Mesendoderm (in vitro differentiated cells): Measurements from ENCODE around the gene CMTM3.
"Not testable (repeated sequence)": the region's sequence is repeated elsewhere in the genome, so short reads cannot be mapped to it uniquely, and the experiment has no call there.

Experiments
- DNase-seq: peaks from one replicate; pipeline ENCODE4 v3.0.0; 2013
- H2AK5ac ChIP-seq: 2 replicates; pipeline ENCODE4 v1.6.1; 2013; ENCODE audit warnings: low read length, inconsistent platforms
- H2BK120ac ChIP-seq: 2 replicates; pipeline ENCODE4 v1.6.1; 2013; ENCODE audit warnings: low read depth, mild to moderate bottlenecking, low read length, moderate library complexity, mixed read lengths
- H2BK15ac ChIP-seq: replicated peaks from 2 replicates; pipeline ENCODE4 v1.6.1; 2013; ENCODE audit warnings: low read depth, mild to moderate bottlenecking, moderate library complexity
- H2BK5ac ChIP-seq: 2 replicates; pipeline ENCODE4 v1.6.1; 2013; ENCODE audit warnings: low read length, inconsistent platforms
- H3K18ac ChIP-seq: 2 replicates; pipeline ENCODE4 v1.6.1; 2013; ENCODE audit warnings: mild to moderate bottlenecking, low read length, mixed read lengths
- H3K23ac ChIP-seq: one replicate; pipeline ENCODE4 v1.6.1; 2013; ENCODE audit warnings: low read length
- H3K27ac ChIP-seq: 2 replicates; pipeline ENCODE4 v1.5.1; 2013; ENCODE audit warnings: low read depth, mild to moderate bottlenecking, inconsistent platforms, low read length, moderate library complexity
- H3K27me3 ChIP-seq: 2 replicates; pipeline ENCODE4 v1.6.1; 2013; ENCODE audit warnings: low read length, control low read depth, mild to moderate bottlenecking, inconsistent platforms; ENCODE audit not compliant: insufficient read depth, poor library complexity
- H3K36me3 ChIP-seq: 2 replicates; pipeline ENCODE4 v1.6.1; 2013; ENCODE audit warnings: low read length, inconsistent platforms; ENCODE audit not compliant: control insufficient read depth, insufficient read depth
- H3K4ac ChIP-seq: one replicate; pipeline ENCODE4 v1.6.1; 2013; ENCODE audit warnings: low read depth, mild to moderate bottlenecking, low read length, moderate library complexity
- H3K4me1 ChIP-seq: 2 replicates; pipeline ENCODE4 v1.6.1; 2013; ENCODE audit warnings: low read depth, low read length, inconsistent platforms; ENCODE audit not compliant: control insufficient read depth
- H3K4me2 ChIP-seq: 2 replicates; pipeline ENCODE4 v1.6.1; 2013; ENCODE audit warnings: low read length
- H3K4me3 ChIP-seq: 2 replicates; pipeline ENCODE4 v1.5.1; 2013; ENCODE audit warnings: mild to moderate bottlenecking, low read length
- H3K56ac ChIP-seq: one replicate; pipeline ENCODE4 v1.6.1; 2013; ENCODE audit warnings: low read length
- H3K79me1 ChIP-seq: 2 replicates; pipeline ENCODE4 v1.6.1; 2013; ENCODE audit warnings: low read length, inconsistent platforms
- H3K79me2 ChIP-seq: 2 replicates; pipeline ENCODE4 v1.6.1; 2013; ENCODE audit warnings: mild to moderate bottlenecking, low read length; ENCODE audit not compliant: control insufficient read depth, insufficient read depth
- H3K9ac ChIP-seq: 2 replicates; pipeline ENCODE4 v1.6.1; 2013; ENCODE audit warnings: low read length, inconsistent platforms
- H4K5ac ChIP-seq: one replicate; pipeline ENCODE4 v1.6.1; 2013; ENCODE audit warnings: low read length
- H4K8ac ChIP-seq: one replicate; pipeline ENCODE4 v1.6.1; 2013; ENCODE audit warnings: low read depth, mild to moderate bottlenecking, control low read depth, low read length, moderate library complexity
- WGBS: extraction: QIAGEN DNeasy Blood & Tissue Kit; methylation state at CpG from one replicate; pipeline ENCODE4 v1.1.7; 2013; ENCODE audit warnings: low lambda C conversion rate, missing lambda C conversion rate; ENCODE audit not compliant: insufficient coverage; ENCODE audit errors: extremely low coverage; 5-methylcytosine and 5-hydroxymethylcytosine counted together

CMTM3 gene

DNA sequence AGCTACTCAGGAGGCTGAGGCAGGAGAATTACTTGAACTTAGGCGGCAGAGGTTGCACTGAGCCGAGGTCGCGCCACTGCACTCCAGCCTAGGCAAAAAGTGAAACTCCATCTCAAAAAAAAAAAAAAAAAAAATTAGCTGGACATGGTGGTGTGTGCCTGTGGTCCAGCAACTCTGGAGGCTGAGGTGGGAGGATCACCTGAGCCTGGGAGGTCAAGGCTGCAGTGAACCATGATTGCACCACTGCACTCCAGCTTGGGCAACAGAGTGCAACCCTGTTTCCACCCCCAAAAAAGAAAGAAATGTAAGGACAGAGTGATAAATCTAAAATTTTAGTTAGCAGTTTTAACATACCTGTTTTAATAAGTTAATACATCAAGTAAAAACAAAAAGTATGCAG lies 7.9 kb upstream of the CMTM3 start:
- H2BK5ac ChIP-seq, H3K79me1 ChIP-seq, H3K56ac ChIP-seq, H3K36me3 ChIP-seq, DNase-seq, H4K8ac ChIP-seq, H3K18ac ChIP-seq, H3K4me2 ChIP-seq, H2AK5ac ChIP-seq, H3K27ac ChIP-seq, H3K23ac ChIP-seq, H2BK120ac ChIP-seq, H3K4ac ChIP-seq, H3K27me3 ChIP-seq, H3K79me2 ChIP-seq, H2BK15ac ChIP-seq, H3K9ac ChIP-seq, H4K5ac ChIP-seq, H3K4me1 ChIP-seq, H3K4me3 ChIP-seq: not testable (repeated sequence)
- no CpG with 5 or more reads among the region's 4 CpGs for WGBS

DNA sequence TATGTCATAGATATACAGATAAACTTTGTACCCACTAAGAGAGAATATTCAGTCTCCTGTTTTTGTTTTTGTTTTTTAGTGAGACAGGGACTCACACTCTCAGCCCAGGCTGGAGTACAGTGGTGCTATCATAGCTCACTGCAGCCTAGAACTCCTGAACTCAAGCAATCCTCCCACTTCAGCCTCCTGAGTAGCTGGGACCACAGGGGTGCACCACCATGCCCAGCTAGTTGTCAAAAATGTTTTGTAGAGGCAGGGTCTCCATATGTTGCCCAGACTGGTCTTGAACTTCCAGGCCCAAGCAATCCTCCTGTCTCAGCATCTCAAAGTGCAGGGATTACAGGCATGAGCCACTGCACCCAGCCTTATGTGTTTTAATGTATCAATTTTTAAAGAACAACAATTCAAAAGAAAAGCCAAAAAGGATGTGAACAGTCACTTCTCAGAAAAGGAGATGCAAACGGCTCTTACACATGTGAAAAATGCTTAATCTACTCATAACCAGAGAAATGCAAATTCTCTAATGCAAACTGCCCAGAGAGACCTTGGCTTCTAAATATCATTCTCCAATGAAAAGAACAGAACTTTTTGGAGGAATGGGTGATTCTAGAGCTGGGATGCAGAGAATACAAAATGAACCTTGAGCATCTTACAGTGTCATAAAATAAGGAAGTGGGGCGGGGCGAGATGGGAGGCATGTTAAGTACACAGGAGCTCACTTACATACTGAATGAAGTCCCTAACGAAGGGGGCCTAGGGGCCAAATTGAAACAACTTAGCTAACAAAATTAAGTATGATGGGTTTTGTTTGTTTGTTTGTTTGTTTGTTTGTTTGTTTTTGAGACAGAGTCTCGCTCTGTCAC lies 7.3 kb upstream of the CMTM3 start:
- Histone ChIP-seq H3K36me3 (no peaks in the 10 kb centered on the region), H3K4me2 (no peak overlapping the region), H3K4ac (no peak overlapping the region), H3K56ac (no peak overlapping the region), H2BK5ac (no peak overlapping the region), H2BK120ac (no peak overlapping the region), H2BK15ac (no peak overlapping the region), H3K18ac (no peak overlapping the region), H3K79me2 (no peaks in the 10 kb centered on the region), H3K79me1 (no peaks in the 10 kb centered on the region), H3K27me3 (no peaks in the 10 kb centered on the region), H3K4me3 (no peak overlapping the region), H3K27ac (no peak overlapping the region), H4K5ac (no peak overlapping the region), H3K9ac (no peak overlapping the region), H2AK5ac (no peak overlapping the region), H3K4me1 (no peaks in the 10 kb centered on the region), H3K23ac (no peak overlapping the region), H4K8ac (no peak overlapping the region)
- no peak for DNase-seq
- WGBS = no CpG with 5 or more reads among the region's 5 CpGs

DNA sequence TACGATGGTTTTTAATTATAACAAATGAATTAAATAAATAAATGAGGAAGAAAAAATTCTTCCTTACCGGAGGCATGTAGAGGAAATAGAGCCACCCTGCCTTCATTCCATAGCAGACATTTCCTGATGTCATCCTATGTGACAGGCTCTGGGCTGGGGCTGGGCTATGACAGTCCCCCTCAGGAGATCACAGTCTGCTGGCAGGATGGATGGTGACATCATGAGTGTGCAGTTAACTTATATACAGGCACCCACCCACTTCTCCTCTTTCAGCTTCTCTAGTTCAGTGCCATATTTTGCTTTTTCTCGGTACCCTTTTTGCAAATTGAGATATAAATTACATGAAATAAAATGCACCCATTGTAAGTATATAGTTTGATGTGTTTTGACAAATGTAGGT lies 6.4 kb upstream of the CMTM3 start:
- H3K4me1 ChIP-seq = no peaks in the 10 kb centered on the region
- no peak overlapping the region for H3K27ac ChIP-seq
- H3K79me1 ChIP-seq = no peaks in the 10 kb centered on the region
- no peak for DNase-seq
- H3K36me3 ChIP-seq = no peaks in the 10 kb centered on the region
- no peak overlapping the region for H4K8ac ChIP-seq
- no peak overlapping the region for H2AK5ac ChIP-seq
- H3K79me2 ChIP-seq = no peaks in the 10 kb centered on the region
- H3K4me3 ChIP-seq = no peak overlapping the region
- no peak overlapping the region for H3K4me2 ChIP-seq
- H2BK120ac ChIP-seq = no peak overlapping the region
- no peak overlapping the region for H3K4ac ChIP-seq
- no peak overlapping the region for H3K18ac ChIP-seq
- no peak overlapping the region for H3K23ac ChIP-seq
- no peak overlapping the region for H2BK5ac ChIP-seq
- no peak overlapping the region for H2BK15ac ChIP-seq
- no peak overlapping the region for H4K5ac ChIP-seq
- no peak overlapping the region for H3K9ac ChIP-seq
- H3K27me3 ChIP-seq = no peaks in the 10 kb centered on the region
- H3K56ac ChIP-seq = no peak overlapping the region
- WGBS = no CpG with 5 or more reads among the region's 3 CpGs

DNA sequence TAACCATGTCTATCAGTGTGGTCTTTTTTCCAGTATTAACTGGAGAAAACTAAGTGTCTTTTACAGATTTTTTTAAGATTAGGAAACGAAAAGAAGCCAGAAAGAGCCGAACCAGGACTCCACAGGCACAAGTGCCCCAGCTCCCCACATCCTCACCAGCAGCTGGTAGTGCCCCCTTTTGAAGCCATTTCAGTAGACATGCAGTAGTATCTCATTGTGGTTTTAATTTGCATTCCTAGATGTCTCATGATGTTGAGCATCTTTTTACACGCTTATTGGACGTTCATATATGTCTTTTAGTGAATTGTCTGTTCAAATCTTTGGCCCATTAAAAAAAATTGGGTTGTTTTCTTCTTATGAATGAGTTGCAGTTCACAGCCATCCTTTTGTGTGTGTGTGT lies 4.8 kb upstream of the CMTM3 start:
- Histone ChIP-seq H2BK15ac (no peak overlapping the region), H3K4me1 (no peaks in the 10 kb centered on the region), H4K8ac (no peak overlapping the region), H3K18ac (no peak overlapping the region), H3K4me3 (no peak overlapping the region), H3K4me2 (no peak overlapping the region), H3K4ac (no peak overlapping the region), H4K5ac (no peak overlapping the region), H3K79me1 (no peaks in the 10 kb centered on the region), H3K27me3 (no peaks in the 10 kb centered on the region), H2BK5ac (no peak overlapping the region), H3K36me3 (no peaks in the 10 kb centered on the region), H2BK120ac (no peak overlapping the region), H2AK5ac (no peak overlapping the region), H3K9ac (no peak overlapping the region), H3K23ac (no peak overlapping the region), H3K27ac (no peak overlapping the region), H3K56ac (no peak overlapping the region), H3K79me2 (no peaks in the 10 kb centered on the region)
- no peak for DNase-seq
- WGBS = no CpG with 5 or more reads among the region's 4 CpGs

DNA sequence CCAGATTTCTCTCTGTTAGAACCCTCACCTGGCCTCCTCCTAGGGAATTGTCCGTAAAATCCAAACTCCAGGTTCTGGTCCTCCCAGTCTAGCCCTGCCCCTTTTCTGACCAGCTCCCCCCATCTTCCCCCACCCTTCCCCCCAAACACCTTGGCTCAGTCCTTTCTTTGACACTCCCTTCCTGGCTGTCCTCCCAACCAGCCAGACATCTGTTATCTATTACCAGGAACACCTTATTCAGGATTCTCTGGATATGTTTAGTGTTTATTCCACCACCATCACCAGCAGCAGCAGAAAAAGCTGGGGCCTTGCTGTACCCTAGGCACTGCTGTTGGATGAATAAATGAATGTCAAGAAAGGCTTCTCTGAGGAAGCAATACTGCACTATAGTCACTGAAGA lies 4.0 kb upstream of the CMTM3 start:
- Histone ChIP-seq H3K36me3 (no peaks in the 10 kb centered on the region), H3K4me1 (no peaks in the 10 kb centered on the region), H2BK120ac (no peak overlapping the region), H3K27me3 (no peaks in the 10 kb centered on the region), H2BK15ac (no peak overlapping the region), H3K4me3 (no peak overlapping the region), H3K27ac (no peak overlapping the region), H3K79me1 (no peaks in the 10 kb centered on the region), H4K8ac (no peak overlapping the region), H2AK5ac (no peak overlapping the region), H3K56ac (no peak overlapping the region), H3K18ac (no peak overlapping the region), H2BK5ac (no peak overlapping the region), H3K23ac (no peak overlapping the region), H3K79me2 (no peaks in the 10 kb centered on the region), H3K4ac (no peak overlapping the region), H4K5ac (no peak overlapping the region), H3K9ac (no peak overlapping the region), H3K4me2 (no peak overlapping the region)
- DNase-seq = no peak
- WGBS = no CpG with 5 or more reads among the region's 1 CpG

DNA sequence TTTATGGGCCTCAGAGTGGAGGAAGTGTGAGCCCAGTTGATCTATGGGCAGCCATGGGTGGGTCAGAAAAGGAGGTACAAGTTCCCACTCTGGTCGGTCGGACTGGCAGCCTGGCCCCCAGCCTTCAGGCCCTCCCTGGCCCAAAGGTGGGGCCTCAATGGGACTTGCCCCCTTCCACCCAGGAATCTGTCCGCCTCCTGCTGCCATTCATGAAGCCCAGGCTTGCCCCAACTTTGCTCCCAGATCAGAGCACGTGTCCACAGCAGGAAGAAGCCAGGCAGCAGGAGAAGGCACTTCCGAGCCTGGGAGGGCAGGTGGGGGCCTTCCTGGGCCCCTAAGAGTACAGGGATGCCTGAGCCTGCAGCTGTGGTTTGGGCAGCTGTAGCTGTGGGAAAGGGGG lies 3.0 kb upstream of the CMTM3 start:
- Histone ChIP-seq H3K4me3 (no peak overlapping the region), H2BK5ac (no peak overlapping the region), H3K27me3 (no peaks in the 10 kb centered on the region), H3K56ac (no peak overlapping the region), H4K8ac (no peak overlapping the region), H2BK15ac (no peak overlapping the region), H2BK120ac (no peak overlapping the region), H3K4me2 (no peak overlapping the region), H3K23ac (no peak overlapping the region), H4K5ac (no peak overlapping the region), H3K79me1 (no peaks in the 10 kb centered on the region), H3K18ac (no peak overlapping the region), H3K4me1 (peaks cover 2% of the 10 kb centered on the region), H3K4ac (no peak overlapping the region), H3K36me3 (no peaks in the 10 kb centered on the region), H3K27ac (no peak overlapping the region), H2AK5ac (no peak overlapping the region), H3K79me2 (peaks cover 2% of the 10 kb centered on the region), H3K9ac (no peak overlapping the region)
- WGBS = no CpG with 5 or more reads among the region's 5 CpGs
- DNase-seq = no peak
